Thyroid gland (tissue), 4 donors: ENCODE results near the gene ASIP. TPM values are rescaled to one million over a fixed set of nuclear protein-coding genes. Genes with fewer than 3 reads are reported as not detected.

Experiments
- DNase-seq, 2 donors: peaks; one replicate each; pipeline ENCODE4 v3.0.0-alpha.2; 2019
- H3K27ac ChIP-seq, 3 donors: fragments of 200-600 bp; sonication (generic); 1 replicate in 2 of 3; 2 replicates in 1 of 3; pipeline ENCODE4 v1.5.1; 2016 to 2019; ENCODE audit warnings: mild to moderate bottlenecking in 1 of 3, moderate library complexity in 1 of 3
- H3K27me3 ChIP-seq: fragments of 200-600 bp; sonication (generic); one replicate; pipeline ENCODE4 v1.5.1; 2019
- H3K36me3 ChIP-seq, 2 donors: fragments of 200-600 bp; sonication (generic); one replicate each; pipeline ENCODE4 v1.5.1; 2016 to 2019
- H3K4me1 ChIP-seq, 2 donors: fragments of 200-600 bp; sonication (generic); one replicate each; pipeline ENCODE4 v1.5.1; 2017 to 2019
- H3K4me3 ChIP-seq, 3 donors: fragments of 200-600 bp; sonication (generic); replicated peaks in 1 of 3; 1 replicate in 2 of 3; 2 replicates in 1 of 3; pipeline ENCODE4 v1.5.1; 2016; ENCODE audit warnings: mild to moderate bottlenecking in 1 of 3
- H3K9me3 ChIP-seq: fragments of 200-600 bp; sonication (generic); one replicate; pipeline ENCODE4 v1.5.1; 2017
- POLR2A ChIP-seq, 2 donors: fragments of 450-650 bp; IDR thresholded peaks; one replicate each; pipeline ENCODE4 v1.6.1; 2017; ENCODE audit warnings: antibody characterized with exemption in 2 of 2, mild to moderate bottlenecking in 2 of 2, moderate library complexity in 1 of 2
- WGBS, 2 donors: methylation state at CpG; one replicate each; pipeline ENCODE4 v1.1.5; 2017; 5-methylcytosine and 5-hydroxymethylcytosine counted together
- intact Hi-C: fragments of 100-400 bp; cut with DNase I; formaldehyde crosslinking; loops from one replicate; pipeline ENCODE4 v1.15.1; 2023
- total RNA-seq, 4 donors: library from RNA; depleted of rRNA; stranded (reverse); fragments of >200 nt; gene quantifications; one replicate each; pipeline ENCODE4 v1.2.3, GENCODE V29; 2016
- TF ChIP-seq, protein P1 (sequence below), 6 experiments: fragments of 200-600 bp in 3 of 6; fragments of 450-650 bp in 3 of 6; sonication (generic) in 3 of 6; IDR thresholded peaks; one replicate each; pipeline ENCODE4 v1.5.1; 2016 to 2019; ENCODE audit warnings: antibody characterized with exemption in 6 of 6, mild to moderate bottlenecking in 2 of 6, inconsistent platforms in 1 of 6, moderate library complexity in 1 of 6

The ASIP gene
- total RNA-seq, 4 donors from 2014 or later = not detected

GRCh38 chr20:34309691-34310090 lies 68.5 kb downstream of the ASIP start:
- WGBS, 2 donors = 93 to 97% methylated on average over 3 of the region's 3 CpGs
- TF ChIP-seq, protein P1, sequence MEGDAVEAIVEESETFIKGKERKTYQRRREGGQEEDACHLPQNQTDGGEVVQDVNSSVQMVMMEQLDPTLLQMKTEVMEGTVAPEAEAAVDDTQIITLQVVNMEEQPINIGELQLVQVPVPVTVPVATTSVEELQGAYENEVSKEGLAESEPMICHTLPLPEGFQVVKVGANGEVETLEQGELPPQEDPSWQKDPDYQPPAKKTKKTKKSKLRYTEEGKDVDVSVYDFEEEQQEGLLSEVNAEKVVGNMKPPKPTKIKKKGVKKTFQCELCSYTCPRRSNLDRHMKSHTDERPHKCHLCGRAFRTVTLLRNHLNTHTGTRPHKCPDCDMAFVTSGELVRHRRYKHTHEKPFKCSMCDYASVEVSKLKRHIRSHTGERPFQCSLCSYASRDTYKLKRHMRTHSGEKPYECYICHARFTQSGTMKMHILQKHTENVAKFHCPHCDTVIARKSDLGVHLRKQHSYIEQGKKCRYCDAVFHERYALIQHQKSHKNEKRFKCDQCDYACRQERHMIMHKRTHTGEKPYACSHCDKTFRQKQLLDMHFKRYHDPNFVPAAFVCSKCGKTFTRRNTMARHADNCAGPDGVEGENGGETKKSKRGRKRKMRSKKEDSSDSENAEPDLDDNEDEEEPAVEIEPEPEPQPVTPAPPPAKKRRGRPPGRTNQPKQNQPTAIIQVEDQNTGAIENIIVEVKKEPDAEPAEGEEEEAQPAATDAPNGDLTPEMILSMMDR (IDR thresholded peaks at IDR 0.05) = no peak
- TF ChIP-seq POLR2A (IDR thresholded peaks at IDR 0.05) = no peak
- peaks cover 0 to 9% of the 10 kb centered on the region in 2 donors for H3K4me1 ChIP-seq
- DNase-seq = no peak
- H3K36me3 ChIP-seq = no peaks in the 10 kb centered on the region
- intact Hi-C loops = loop anchor here (5.0 to 10.0 kb wide), 2 partner anchors 225 to 458 kb away; no protein-coding TSS in a partner anchor
- H3K9me3 ChIP-seq = no peaks in the 10 kb centered on the region
- H3K4me3 ChIP-seq = no peak overlapping the region
- no peak overlapping the region for H3K27ac ChIP-seq
- H3K27me3 ChIP-seq = no peaks in the 10 kb centered on the region

DNA sequence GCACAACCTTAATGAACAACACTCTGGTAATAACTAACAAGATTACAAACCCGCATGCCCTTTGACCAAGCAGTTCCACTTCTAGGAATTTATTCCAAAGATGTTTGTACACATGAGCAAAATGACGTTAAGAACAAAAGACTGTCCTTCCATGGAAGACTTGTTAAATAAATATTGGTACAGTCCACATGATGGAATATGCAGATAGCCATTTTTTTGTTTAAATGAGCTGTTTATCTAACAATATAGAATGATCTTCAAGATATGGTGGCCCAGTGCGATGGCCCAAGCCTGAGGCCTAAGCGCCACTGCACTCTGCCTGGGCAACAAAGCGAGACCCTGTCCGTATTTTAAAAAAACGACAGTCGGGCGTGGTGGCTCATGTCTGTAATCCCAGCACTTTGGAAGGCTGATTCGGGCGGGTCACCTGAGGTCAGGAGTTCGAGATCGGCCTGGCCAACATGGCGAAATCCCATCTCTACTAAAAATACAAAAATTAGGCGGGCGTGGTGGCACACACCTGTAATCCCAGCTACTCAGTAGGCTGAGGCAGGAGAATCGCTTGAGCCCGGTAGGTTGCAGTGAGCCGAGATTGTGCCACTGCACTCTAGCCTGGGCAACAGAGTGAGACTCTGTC lies 69.4 kb downstream of the ASIP start:
- Histone ChIP-seq H3K36me3 (no peaks in the 10 kb centered on the region), H3K4me1 (peaks cover 0 to 9% of the 10 kb centered on the region in 2 donors), H3K9me3 (no peaks in the 10 kb centered on the region), H3K27me3 (no peaks in the 10 kb centered on the region), H3K4me3 (no peak overlapping the region), H3K27ac (no peak overlapping the region)
- no peak for TF ChIP-seq POLR2A (IDR thresholded peaks at IDR 0.05)
- TF ChIP-seq, protein P1 (IDR thresholded peaks at IDR 0.05) = no peak
- no peak for DNase-seq
- intact Hi-C loops = loop anchor here (10.0 kb wide), 1 partner anchor 224 kb away; no protein-coding TSS in a partner anchor
- 86 to 91% methylated on average over 19 of the region's 19 CpGs for WGBS, 2 donors

- H3K27me3 ChIP-seq = no peaks in the 10 kb centered on the region
- intact Hi-C loops = loop anchor here (10.0 kb wide), 1 partner anchor 223 kb away; no protein-coding TSS in a partner anchor
- H3K4me1 ChIP-seq = peaks cover 0 to 9% of the 10 kb centered on the region in 2 donors
- no peaks in the 10 kb centered on the region for H3K9me3 ChIP-seq
- no peaks in the 10 kb centered on the region for H3K36me3 ChIP-seq
- no peak for DNase-seq
- no peak for TF ChIP-seq POLR2A (IDR thresholded peaks at IDR 0.05)
- TF ChIP-seq, protein P1 (IDR thresholded peaks at IDR 0.05) = no peak
- no peak overlapping the region for H3K27ac ChIP-seq
- WGBS, 2 donors = 17 to 20% methylated on average over 37 to 45 of the region's 45 CpGs
- H3K4me3 ChIP-seq = no peak overlapping the region
Measured at GRCh38 chr20:34311118-34312023, 70.1 kb downstream of the ASIP start.

GRCh38 chr20:34312024-34312460 lies 70.8 kb downstream of the ASIP start:
- Histone ChIP-seq H3K4me3 (no peak overlapping the region), H3K36me3 (no peaks in the 10 kb centered on the region), H3K4me1 (peaks cover 0 to 9% of the 10 kb centered on the region in 2 donors), H3K27ac (no peak overlapping the region), H3K9me3 (no peaks in the 10 kb centered on the region), H3K27me3 (no peaks in the 10 kb centered on the region)
- DNase-seq = no peak
- 20 to 28% methylated on average over 5 to 8 of the region's 11 CpGs for WGBS, 2 donors
- no peak for TF ChIP-seq POLR2A (IDR thresholded peaks at IDR 0.05)
- intact Hi-C loops = loop anchor here (10.0 kb wide), 1 partner anchor 223 kb away; no protein-coding TSS in a partner anchor

GRCh38 chr20:34312544-34313217 lies 71.5 kb downstream of the ASIP start:
- Histone ChIP-seq H3K9me3 (no peaks in the 10 kb centered on the region), H3K4me3 (no peak overlapping the region)
- intact Hi-C loops = loop anchor here (10.0 kb wide), 1 partner anchor 222 kb away; no protein-coding TSS in a partner anchor

More at GRCh38 chr20:34312544-34313217, 71.5 kb downstream of the ASIP start:
- Histone ChIP-seq H3K36me3 (no peaks in the 10 kb centered on the region), H3K27me3 (no peaks in the 10 kb centered on the region), H3K4me1 (peaks cover 0 to 9% of the 10 kb centered on the region in 2 donors), H3K27ac (no peak overlapping the region)
- DNase-seq = peak; percentile 85 to 89
- WGBS, 2 donors = 15 to 16% methylated on average over 10 to 14 of the region's 14 CpGs
- no peak for TF ChIP-seq POLR2A (IDR thresholded peaks at IDR 0.05)
- TF ChIP-seq, protein P1 (IDR thresholded peaks at IDR 0.05) = peak; percentile 97 to 100 (median 100)
